Measurements from ENCODE around the gene DHCR7.

DHCR7 gene

DNA sequence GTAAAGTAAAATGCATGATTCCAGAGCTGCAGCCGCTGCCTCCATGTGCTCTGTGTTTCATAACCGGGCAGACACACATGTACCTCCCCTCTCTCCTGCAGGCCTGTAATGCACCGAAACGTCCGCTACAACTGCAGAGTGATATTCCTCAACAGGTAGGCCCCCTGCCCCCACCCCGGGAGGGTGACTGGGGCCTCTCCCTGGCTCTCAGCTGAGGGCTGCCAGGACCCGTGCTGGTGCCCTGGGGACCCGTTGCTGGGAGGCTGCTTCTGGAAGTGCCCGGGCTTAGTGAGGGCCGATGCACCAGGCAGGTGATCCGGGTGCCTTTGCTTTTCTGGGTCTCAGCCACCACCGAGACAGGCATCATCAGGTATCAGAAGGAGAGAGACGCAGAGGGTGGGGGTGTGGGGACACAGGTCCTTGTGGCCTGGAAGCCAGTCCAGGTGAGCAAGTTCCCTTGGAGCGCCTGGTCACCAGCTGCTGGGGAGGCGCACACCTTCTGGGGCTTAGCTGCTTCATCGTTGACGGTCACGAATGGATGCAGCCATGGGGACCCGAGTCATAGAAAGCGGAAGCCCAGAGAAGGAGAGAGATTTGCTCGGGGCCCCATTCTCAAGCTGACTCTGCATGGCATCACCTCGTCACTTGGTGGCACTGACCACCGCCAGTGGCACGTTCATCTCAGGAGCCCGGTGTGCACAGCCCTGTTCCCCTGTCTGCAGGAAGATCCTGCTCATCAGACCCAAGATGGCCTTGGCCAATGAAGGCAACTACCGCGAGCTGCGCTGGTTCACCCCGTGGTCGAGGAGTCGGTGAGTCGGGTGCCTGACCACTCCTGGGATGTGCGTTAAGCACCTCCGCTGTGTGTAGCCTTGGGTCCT is 15.4 kb upstream of the DHCR7 start:
- Histone ChIP-seq H4K20me1 (ENCODE audit: insufficient read depth, low read length, poor library complexity, severe bottlenecking) (no peaks in the 10 kb centered on the region), H3K9ac (ENCODE audit: low read depth, low read length, poor library complexity, severe bottlenecking) (no peak overlapping the region), H3K79me2 (ENCODE audit: insufficient read depth, low read length) (0 out of 2 replicates have a peak, but pooled peaks cover 3% of the 10 kb centered on the region), H2AFZ (ENCODE audit: low read length) (no peak overlapping the region), H3K9me2 (replicated peaks; ENCODE audit: low read depth, low read length) (no peaks in the 10 kb centered on the region), H3K4me3 (ENCODE audit: low read length, poor library complexity, severe bottlenecking) (no peak overlapping the region), H3K4me1 (ENCODE audit: insufficient read depth, low read length, poor library complexity, severe bottlenecking) (no peaks in the 10 kb centered on the region), H3F3A (ENCODE audit: low read depth) (no peaks in the 10 kb centered on the region), H3K9me3 (ENCODE audit: insufficient read depth, low read depth, low read length) (no peaks in the 10 kb centered on the region), H3K36me3 (ENCODE audit: insufficient read depth, low read length) (peaks cover 29% of the 10 kb centered on the region; the same call in 1 of the 2 replicates), H3K4me2 (ENCODE audit: low read depth, low read length, poor library complexity, severe bottlenecking) (no peak overlapping the region), H3K27me3 (ENCODE audit: insufficient read depth, low read length, poor library complexity, severe bottlenecking) (no peaks in the 10 kb centered on the region)
- no peak for TF ChIP-seq EZH2phosphoT487 (IDR thresholded peaks at IDR 0.05; ENCODE audit: borderline replicate concordance)

DNA sequence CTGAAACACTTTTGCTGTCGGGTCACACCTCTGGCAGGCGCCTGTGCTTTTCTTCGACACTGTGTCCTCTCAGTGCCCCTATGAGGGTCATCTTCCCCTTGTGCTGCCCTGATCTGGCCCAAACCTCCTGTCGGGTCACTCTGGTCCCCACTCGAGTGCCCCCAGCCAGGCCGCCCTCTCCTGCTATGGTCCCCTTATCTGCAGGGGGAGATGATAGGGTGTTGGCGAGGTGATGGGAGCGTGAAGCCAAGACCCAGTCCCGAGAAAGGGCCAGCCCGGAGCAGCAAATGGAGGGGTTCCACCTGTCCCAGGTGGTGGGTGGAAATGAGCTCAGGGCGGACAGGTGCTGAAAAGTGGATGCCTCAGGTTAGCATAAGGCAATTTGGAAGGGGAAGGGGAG is 14.5 kb upstream of the DHCR7 start:
- Histone ChIP-seq H2AFZ (ENCODE audit: low read length) (no peak overlapping the region), H3K9me3 (ENCODE audit: insufficient read depth, low read depth, low read length) (no peaks in the 10 kb centered on the region), H3K36me3 (ENCODE audit: insufficient read depth, low read length) (peaks cover 34% of the 10 kb centered on the region; the same call in 1 of the 2 replicates), H3K4me2 (ENCODE audit: low read depth, low read length, poor library complexity, severe bottlenecking) (no peak overlapping the region), H4K20me1 (ENCODE audit: insufficient read depth, low read length, poor library complexity, severe bottlenecking) (no peaks in the 10 kb centered on the region), H3K27me3 (ENCODE audit: insufficient read depth, low read length, poor library complexity, severe bottlenecking) (no peaks in the 10 kb centered on the region), H3F3A (ENCODE audit: low read depth) (no peaks in the 10 kb centered on the region), H3K4me1 (ENCODE audit: insufficient read depth, low read length, poor library complexity, severe bottlenecking) (no peaks in the 10 kb centered on the region), H3K9me2 (replicated peaks; ENCODE audit: low read depth, low read length) (no peaks in the 10 kb centered on the region), H3K9ac (ENCODE audit: low read depth, low read length, poor library complexity, severe bottlenecking) (no peak overlapping the region), H3K79me2 (ENCODE audit: insufficient read depth, low read length) (0 out of 2 replicates have a peak, but pooled peaks cover 4% of the 10 kb centered on the region), H3K4me3 (ENCODE audit: low read length, poor library complexity, severe bottlenecking) (no peak overlapping the region)
- TF ChIP-seq, protein P1, sequence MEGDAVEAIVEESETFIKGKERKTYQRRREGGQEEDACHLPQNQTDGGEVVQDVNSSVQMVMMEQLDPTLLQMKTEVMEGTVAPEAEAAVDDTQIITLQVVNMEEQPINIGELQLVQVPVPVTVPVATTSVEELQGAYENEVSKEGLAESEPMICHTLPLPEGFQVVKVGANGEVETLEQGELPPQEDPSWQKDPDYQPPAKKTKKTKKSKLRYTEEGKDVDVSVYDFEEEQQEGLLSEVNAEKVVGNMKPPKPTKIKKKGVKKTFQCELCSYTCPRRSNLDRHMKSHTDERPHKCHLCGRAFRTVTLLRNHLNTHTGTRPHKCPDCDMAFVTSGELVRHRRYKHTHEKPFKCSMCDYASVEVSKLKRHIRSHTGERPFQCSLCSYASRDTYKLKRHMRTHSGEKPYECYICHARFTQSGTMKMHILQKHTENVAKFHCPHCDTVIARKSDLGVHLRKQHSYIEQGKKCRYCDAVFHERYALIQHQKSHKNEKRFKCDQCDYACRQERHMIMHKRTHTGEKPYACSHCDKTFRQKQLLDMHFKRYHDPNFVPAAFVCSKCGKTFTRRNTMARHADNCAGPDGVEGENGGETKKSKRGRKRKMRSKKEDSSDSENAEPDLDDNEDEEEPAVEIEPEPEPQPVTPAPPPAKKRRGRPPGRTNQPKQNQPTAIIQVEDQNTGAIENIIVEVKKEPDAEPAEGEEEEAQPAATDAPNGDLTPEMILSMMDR (conservative IDR thresholded peaks at IDR 0.05; ENCODE audit: low read length), result no peak
- TF ChIP-seq EZH2phosphoT487 (IDR thresholded peaks at IDR 0.05; ENCODE audit: borderline replicate concordance), result no peak

DNA sequence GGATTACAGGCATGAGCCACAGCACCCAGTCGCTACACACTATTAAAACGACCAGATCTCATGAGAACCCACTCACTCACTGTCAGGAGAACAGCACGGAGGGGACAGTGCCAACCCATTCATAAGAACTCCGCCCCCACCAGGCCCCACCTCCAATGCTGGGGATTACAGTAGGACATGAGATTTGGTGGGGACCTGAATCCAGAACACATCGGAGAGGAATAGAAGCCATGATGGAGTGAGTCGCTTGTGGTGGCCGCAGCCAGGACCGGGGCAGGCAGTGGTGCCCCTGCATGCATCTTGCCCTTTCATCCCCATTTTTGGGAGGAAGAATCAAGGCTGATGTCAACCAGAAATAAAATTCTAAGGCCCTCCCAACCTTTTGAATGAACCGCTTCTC is 13.5 kb upstream of the DHCR7 start:
- H3K4me3 ChIP-seq (ENCODE audit: low read length, poor library complexity, severe bottlenecking), result no peak overlapping the region
- H4K20me1 ChIP-seq (ENCODE audit: insufficient read depth, low read length, poor library complexity, severe bottlenecking), result no peaks in the 10 kb centered on the region
- H3K9me3 ChIP-seq (ENCODE audit: insufficient read depth, low read depth, low read length), result no peaks in the 10 kb centered on the region
- no peak overlapping the region for H3K9ac ChIP-seq (ENCODE audit: low read depth, low read length, poor library complexity, severe bottlenecking)
- no peaks in the 10 kb centered on the region for H3K27me3 ChIP-seq (ENCODE audit: insufficient read depth, low read length, poor library complexity, severe bottlenecking)
- TF ChIP-seq EZH2phosphoT487 (IDR thresholded peaks at IDR 0.05; ENCODE audit: borderline replicate concordance), result no peak
- TF ChIP-seq, protein P1 (conservative IDR thresholded peaks at IDR 0.05; ENCODE audit: low read length), result no peak
- H2AFZ ChIP-seq (ENCODE audit: low read length), result no peak overlapping the region
- no peaks in the 10 kb centered on the region for H3K9me2 ChIP-seq (replicated peaks; ENCODE audit: low read depth, low read length)
- H3F3A ChIP-seq (ENCODE audit: low read depth), result no peaks in the 10 kb centered on the region
- no peaks in the 10 kb centered on the region for H3K4me1 ChIP-seq (ENCODE audit: insufficient read depth, low read length, poor library complexity, severe bottlenecking)
- peaks cover 44% of the 10 kb centered on the region; the same call in 1 of the 2 replicates for H3K36me3 ChIP-seq (ENCODE audit: insufficient read depth, low read length)
- H3K4me2 ChIP-seq (ENCODE audit: low read depth, low read length, poor library complexity, severe bottlenecking), result no peak overlapping the region
- H3K79me2 ChIP-seq (ENCODE audit: insufficient read depth, low read length), result peaks cover 14% of the 10 kb centered on the region; the same call in 1 of the 2 replicates

Measured in Loucy (cell line).